ENCODE results near the gene MTREX.
A peak's percentile ranks its signal among the peaks of the same experiment; 100 is the strongest.
"Not testable (repeated sequence)": the region's sequence is repeated elsewhere in the genome, so short reads cannot be mapped to it uniquely, and the experiment has no call there.

The MTREX gene

DNA sequence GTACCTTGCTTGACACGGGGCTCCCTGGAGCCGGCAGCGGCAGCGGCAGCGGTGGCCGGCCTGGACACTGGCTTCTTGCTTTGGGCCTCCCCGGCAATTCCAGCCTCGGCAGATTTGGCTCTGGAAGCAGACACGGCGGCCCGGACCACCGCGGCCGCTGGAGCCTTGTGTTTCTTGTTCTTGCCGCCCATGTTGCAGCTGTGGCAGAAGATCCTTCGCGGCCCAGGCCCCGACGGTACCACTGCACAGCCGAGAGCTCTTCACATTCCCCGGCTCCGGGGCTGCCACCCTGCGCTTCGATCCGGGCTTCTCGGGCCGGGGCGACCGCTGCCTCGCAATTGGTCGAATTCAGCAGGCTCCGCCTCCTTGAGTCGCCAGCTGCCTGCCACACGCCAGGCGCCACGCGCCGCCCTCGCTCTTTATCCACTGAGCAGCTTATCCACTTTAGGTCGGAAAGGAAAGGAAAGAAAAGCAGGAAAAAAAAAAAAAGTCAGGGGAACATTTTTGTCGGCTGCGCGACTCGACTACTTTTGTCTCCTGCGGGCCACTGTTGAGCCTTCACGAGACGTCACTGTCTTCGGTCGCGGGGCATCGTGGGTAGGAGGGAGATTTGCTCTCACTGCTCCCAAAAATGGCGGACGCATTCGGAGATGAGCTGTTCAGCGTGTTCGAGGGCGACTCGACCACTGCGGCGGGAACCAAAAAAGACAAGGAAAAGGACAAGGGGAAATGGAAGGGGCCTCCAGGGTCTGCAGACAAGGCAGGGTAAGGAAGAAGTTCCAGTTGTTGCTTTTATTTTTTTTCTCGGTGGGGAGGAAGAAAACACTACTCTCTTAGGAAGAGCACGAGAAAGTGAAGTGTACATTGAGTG, at the start of gene MTREX, which contains the start of gene DHX29:
Gene MTREX, plus strand, starts transcription at position 607 of the 871 bp plus-strand sequence. Its CDS starts 25 bp downstream, at position 632.
Gene DHX29, minus strand, starts transcription at position 312 of the 871 bp plus-strand sequence. Its CDS starts 121 bp downstream, at position 191.
- DNase-seq = peak; percentile 94

DNA sequence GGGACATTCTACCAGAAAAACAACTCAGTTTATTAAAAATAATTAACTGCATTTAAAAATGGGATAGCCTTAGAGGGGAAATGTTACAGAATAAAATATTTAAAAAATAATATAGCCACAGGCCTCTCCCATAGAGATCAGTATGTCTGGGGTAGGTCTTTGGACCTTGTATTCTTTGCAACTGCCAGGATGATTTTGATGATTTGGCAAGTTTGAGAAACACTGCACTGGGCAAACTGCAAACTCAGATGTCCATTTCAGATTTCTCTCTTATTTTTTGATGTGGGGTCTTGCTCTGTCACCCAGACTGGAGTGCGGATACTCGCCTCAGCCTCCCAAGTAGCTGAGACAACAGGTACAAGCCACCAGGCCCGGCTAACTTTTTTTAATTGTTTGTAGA, 49.5 kb upstream of the MTREX start:
- no peak for DNase-seq

DNA sequence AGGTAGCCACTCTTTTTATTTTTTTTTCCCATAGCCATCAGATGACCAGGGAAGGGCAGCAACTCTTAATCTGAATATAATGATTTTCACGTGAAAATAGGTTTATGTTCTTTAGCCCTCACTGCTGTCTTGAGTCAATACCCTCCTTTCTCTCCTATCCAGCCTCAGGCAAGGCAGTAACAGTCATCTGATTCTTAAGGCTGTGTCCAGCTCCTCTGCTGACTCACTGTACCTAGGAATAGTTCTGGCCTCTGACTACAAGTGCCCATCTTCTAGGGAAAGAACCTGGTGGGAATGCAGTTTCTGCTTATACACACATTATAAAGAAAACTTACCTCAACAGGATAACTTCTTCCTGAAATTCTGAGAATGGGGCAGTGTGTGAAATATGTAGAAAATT, 31.0 kb upstream of the MTREX start:
- DNase-seq = no peak

DNA sequence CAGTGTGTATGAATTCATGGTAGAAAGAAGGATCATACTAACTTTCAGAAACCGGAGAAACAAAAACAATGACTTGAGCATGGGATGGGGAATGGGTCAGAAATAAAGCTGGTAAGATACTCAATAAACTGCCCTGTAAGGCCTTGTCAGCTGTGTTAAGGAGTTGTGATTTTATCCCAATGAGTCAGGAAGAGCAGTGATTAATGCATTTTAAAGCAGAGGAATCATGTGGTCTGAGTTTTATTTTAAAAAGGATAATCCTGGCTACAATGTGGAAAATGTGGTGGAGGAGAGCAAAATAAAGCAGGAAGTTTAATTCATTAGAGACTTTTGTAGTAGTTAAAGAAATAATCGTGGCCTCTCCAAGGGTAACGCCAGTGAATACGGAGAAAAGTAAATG, 29.0 kb upstream of the MTREX start:
- DNase-seq = no peak

DNA sequence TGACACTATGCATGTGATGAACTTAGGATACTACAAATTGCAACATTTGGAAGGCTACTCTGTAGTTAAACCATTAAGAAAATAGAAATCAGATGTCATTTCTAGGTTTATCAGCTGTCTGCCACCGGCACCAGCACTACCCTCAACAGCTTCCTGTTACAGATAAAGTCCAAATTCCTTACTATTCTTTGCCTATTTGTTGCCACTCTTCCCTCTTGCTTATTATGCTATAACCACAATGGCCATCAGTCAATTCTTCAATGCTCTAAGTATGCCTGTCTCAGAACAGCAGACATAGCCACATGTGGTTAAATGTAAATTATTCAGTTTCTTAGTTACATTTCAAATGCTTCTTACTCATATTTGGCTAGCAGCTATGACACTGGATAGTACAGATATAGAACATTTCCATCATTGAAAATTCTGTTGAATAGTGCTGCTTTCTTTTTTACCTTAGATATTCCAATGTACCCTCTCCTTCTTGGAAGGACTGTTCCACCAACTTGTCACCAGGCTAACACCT, 21.3 kb upstream of the MTREX start:
- DNase-seq = no peak

DNA sequence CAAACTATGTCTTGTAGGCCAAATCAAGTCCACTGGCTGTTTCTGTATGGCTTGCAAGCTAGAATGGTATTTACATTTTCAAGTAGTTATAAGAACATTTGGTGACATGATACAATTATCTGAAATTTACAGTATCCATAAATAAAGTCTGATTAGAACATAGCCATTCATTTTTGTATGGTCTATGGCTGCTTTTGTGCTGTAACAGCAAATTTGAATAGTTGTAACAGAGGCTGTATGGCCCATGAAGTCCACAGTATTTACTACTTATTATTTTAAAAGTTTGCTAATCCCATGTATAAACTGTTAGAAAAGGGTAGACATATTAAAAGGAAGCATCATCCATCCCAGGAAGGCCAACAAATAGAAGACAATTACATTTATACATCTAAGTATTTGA, 18.0 kb upstream of the MTREX start:
- no peak for DNase-seq

DNA sequence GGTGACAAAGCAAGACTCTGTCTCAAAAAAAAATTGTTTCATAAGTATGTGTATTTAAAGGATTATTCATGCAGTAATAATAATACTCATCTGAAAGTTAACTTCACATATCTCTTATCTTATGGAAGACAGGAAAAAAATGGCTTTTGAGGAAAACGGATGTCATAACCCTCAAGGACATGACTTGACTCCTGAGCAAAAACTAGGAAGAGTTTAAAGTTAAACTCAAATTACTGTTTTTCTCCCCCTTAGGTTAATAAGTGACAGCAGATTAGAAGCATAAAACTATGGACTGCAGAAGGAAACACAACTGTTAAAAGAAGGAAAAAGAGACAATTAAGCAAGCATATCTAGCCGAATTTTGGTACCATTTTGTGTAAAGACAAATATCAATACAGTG, 16.8 kb upstream of the MTREX start:
- no peak for DNase-seq

DNA sequence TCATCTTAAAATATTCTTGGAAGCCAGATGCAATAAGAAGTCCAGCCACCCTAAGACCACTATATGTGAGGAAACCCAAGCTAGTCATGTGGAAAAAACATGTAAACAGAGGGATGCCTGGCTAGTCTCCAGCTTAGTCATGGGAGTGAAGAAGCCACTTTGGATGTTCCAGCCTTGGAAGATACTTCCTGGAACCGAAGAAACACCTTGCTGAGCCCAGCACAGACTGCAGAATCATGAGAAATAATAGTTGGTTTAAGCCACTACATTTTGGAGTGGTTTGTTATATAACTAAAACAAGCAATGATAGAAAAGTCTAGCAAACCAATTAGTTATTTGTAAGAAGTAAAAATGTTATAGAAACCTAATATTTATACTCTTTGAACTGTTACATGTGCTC, 12.9 kb upstream of the MTREX start:
- DNase-seq = no peak

DNA sequence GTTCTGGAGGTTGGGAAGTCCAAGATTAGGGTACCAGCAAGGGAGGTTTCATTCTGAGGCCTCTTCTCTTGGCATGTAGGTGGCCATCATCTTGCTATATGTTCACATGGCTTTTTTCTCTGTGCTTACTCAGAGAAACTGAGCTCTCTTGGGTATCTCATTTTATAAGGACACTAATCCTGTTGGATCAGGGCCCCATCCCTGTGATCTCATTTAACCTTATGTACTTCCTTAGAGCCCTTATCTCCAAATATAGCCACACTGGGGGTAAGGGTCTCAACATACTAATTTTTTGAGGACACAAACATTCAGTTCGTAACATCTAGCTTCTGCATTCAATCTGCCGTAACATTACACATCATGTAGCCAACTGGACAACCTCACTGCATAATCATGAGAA, 6.9 kb upstream of the MTREX start:
- no peak for DNase-seq

DNA sequence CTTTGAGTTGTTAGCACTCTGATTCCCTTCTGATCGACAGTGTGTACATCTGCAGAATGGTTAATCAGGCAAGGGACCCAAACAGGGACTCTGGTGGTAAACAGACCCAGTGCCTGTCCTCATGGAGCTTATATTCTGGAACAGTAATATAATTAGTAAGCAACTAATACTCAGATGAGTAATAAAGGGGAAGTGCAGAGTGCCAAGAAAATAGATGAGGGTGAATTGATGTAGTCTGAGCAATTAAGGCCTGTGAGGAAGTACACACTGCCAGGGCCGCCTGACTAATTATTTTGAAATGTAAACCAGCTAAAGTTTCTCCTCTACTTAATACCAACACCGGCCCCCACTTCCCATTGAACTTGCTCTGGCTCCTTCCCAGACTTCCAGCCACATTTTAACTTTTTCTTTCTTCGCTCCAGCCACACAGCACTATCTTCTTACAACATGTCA, 4.5 kb upstream of the MTREX start:
- DNase-seq = no peak

DNA sequence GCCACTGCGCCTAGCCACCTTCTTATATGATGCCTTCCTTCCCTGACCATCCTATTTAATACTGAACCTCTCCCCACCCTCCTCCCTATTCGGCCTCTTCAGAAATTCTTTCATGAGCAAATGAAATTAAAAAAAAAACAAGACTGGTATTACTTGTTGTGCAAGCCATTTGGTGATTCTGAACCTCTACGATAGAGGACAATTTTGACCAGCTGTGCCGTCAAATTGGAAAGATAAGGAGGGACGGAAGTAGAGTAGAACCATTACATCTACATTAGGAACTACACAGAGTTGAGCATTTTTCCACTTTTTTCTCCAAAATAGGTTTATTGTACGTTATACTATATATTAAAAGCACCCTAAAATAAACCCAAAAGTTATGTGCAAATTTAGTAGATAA, 3.2 kb upstream of the MTREX start:
- DNase-seq = no peak

DNA sequence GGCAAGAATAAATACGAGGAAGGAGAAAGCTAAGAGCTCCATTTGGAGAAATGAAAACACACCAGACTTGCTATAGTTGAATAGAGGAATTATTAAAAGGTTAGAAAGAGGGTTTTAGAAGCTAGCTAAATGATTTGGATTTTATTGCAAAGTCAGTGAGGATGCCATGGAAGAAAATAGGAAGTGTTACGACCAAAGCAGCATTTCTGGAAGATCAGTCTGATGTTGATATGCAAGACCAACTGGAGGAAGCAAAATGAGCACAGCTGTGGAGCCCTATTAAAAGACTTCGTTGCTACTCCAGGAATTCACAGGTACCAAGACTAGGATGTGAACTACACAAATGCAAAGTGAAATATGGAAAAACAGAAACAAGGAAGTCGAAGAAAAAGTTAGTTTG, 2.4 kb upstream of the MTREX start:
- no peak for DNase-seq

DNA sequence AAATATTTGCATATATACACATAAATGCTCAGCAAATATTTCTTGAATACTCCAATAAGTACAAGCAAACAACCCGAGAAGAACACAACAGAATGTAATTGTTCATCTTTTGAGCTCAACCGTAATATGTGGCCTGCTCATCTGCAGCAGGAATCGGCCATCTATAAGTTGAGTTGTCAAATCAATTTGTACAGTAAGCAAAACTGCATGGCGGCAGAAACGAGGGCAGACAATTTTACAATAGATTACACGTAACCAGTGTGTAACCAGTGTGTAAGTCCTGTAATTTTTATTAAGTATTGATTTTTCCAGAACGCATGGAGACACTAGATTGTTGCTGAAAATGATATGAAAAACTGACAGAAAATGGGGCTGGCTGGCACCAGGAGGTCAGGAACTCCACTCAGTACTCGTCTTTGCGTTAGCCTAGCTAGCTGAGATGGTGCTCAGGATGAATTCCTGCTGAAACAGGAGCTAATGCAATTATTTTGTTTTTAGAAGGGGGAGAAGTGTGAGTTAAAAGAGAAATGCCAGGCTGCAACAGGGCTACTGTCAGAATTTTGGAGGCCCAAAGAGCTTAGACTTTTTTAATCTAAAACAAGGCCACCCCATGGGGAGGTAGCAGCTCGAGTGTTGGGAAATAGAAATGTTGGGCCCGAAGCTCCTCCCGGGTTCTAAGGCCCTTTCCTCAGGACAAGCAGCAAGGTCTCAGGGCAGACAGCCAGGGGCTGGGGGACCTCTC, 977 bp upstream of the MTREX start:
- DNase-seq = no peak

DNA sequence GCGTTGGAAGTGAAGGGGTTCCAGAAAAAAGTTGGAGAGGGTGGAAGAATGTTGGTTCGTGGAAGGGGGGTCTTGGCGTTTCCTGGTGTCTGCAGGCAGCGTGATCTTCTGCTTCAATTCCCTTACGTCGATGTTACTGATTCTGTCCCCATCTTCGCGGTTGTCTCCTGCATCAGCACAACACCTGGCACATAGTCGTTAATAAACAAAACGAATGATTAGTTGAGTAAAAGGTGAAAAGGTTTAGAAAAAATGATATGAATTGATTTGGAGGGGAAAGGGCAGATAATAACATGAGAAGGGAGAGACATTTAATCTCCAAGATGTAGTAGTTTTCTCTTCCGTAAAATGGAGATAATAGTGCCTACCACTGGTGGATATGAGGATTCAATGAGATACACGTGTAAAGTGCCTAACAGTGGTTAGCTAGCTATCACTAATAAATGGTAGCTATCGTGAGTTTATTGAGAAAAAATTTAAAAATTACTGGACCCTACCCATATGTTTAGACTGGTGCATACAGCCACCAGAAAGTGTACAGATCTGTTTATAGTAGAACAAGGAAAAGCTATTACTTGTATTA, 556 bp downstream of the MTREX start:
- DNase-seq = peak; percentile 42

DNA sequence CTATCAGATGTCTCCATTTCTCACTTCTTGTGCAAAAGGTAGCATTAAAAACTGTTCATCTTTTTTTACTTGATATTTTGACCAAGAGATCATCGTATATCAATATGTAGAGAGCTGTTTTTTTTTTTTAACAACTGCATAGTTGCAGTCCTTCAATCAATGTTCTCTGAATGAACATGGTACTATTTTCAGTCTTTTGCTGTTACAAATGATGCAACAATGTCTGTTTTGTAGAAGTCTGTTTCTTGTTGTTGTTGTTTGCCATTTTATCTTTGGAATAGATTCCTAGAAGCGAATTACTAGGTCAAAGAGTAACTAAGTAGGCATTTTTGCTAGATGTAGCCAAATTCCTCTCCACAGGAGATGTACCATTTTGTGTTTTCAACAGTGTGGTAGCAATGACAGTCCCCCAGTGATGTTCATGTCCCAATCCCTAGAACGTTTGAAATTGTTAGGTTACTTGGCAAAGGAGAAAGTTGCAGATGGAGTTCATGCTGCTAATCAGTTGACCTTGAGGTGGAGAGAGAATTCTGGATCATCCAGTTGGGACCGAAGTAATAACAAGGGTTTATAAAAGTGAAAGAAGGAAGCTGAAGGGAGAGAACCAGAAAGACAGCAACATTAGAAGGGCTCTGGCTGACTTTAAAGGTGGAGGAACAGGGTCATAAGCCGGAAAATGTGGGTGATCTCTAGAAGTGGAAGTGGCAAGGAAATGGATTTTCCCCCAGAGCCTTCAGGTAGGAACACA, 6.3 kb downstream of the MTREX start:
- DNase-seq = no peak

DNA sequence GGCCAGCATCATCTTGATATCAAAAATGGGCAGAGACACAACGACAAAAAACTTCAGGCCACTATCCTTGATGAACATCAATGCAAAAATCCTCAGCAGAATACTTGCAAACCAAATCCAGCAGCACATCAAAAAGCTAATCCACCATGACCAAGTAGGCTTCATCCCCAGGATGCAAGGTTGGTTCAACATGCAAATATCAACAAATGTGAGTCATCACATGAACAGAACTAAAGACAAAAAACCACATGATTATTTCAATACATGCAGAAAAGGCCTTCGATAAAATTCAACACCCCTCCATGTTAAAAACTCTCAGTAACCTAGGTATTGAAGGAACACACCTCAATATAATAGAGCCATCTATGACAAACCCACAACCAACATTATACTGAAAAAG, 8.5 kb downstream of the MTREX start:
- DNase-seq = no peak

DNA sequence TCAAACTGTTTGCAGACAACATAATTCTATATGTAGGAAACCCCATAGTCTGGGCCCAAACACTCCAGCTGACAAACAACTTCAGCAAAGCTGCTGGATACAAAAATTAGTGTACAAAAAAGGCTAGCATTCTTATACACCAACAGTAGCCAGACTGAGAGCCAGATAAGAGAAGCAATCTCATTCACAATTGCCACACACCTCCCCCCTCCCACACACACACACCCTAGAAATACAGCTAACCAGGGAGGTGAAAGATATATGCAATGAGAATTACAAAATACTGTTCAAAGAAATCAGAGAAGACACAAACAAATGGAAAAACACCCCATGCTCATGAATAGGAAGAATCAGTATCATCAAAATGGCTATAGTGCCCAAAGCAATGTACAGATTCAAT, 9.0 kb downstream of the MTREX start:
- no peak for DNase-seq

DNA sequence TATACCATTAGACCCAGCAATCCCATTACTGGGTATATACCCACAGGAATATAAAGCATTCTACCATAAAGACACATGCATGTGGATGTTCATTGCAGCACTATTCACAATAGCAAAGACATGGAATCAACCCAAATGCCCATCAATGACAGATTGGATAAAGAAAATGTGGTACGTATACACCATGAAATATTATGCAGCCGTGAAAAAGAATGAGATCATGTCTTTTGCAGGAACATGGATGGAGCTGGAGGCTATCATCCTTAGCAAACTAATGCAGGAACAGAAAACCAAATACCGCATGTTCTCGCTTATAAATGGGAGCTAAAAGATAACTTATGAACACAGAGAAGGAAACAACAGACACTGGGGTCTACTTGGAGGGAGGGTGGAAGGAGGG, 10.4 kb downstream of the MTREX start:
- not testable (repeated sequence) for DNase-seq

DNA sequence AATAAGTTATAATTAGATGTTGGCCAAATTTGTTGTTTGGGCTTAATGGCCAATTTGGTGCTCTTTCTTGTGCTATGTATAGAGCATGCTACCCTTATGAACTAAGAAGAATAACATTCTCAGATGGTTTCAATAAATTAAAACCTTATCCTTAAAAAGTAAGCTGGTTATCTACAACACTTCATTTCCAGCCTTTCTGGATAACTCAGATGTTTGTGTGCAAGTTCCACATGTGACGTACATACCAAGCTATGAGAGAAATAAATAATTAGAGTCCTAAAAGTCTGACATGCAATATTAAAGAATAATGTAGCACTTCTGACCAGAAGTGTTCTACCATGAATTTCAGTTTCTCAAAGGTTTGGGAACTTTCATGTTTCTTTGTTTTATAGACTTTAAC, 11.7 kb downstream of the MTREX start:
- DNase-seq = no peak

DNA sequence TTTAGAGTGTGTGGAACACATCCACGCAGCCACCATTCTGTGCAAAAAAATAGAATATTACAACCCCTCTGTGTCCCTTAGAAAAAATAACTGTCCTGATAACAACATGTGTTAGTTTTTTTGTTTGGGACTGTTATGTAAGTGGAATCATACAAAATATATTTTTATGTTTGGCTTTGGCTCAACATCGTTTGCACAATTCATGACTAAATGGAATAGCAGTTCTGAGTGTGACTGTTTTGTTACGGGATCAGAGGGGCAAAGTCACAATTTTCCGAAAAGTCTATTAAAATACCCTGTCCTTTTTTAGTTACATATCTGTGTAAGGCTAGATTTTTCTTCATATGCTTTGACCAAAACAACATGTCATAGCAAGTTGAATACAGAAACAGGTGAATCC, 12.8 kb downstream of the MTREX start:
- no peak for DNase-seq

DNA sequence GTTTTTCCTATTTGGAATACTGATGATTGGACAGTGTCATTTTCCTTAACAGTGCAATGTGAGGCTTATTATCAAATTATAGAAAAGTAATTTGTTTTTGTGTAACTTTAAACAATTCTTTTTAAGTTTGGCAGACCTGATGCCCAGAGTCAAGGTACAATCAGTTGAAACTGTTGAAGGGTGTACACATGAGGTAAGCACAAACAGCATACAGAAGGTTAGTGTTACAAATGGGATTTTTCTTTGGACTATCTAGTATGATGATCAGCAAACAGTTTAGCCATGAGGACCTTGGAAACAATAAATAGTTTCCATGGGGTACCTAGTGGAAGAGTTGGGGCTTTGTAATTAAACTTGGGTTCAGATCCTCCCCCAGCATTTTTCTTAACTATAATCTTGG, 16.2 kb downstream of the MTREX start:
- DNase-seq = no peak

DNA sequence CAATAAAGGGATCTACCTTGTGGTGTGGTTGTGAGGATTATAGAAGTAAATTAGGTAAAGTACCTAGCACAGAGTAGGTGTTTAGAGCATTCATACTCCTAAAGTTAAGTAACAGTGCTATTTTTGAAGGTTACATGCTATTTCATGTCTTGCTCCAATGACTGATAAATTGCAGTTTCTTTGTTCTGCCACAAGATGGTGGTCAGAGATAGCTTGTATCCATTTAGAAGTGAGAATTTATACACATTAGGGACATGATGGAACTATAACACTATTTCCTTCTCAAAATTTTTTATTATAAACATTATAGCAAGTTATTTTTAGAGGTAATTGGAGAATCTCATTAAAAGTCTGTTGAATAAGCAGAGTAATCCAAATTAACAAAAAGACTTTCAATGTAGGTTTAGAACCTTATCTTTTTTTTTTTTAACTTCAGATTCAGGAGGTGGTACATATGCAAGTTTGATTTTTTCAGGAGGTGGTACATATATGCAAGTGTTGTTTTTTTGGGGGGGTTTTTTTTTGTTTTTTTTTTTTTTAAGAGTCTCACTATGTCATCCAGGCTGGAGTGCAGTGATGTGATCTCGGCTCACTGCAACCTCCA, 17.1 kb downstream of the MTREX start:
- DNase-seq = peak; percentile 14

Data from NCI-H1092 treated with DMSO at 0.1 percent for 48 hours (cell line).